HG03060 (cell line): ENCODE results near the gene IBTK.
A peak's percentile ranks its signal among the peaks of the same experiment; 100 is the strongest.
"Not testable (repeated sequence)": the region's sequence is repeated elsewhere in the genome, so short reads cannot be mapped to it uniquely, and the experiment has no call there.

Experiments
- ATAC-seq: cut with Tn5 transposase; IDR thresholded peaks from one replicate; pipeline ENCODE4 v1.9.1; 2021; ENCODE audit warnings: low read depth, moderate number of reproducible peaks; ENCODE audit not compliant: unreplicated experiment

Gene IBTK

GRCh38 chr6:82246802-82247504 lies 591 bp downstream of the IBTK start:
- ATAC-seq: peak; percentile 13

GRCh38 chr6:82246370-82246769 lies 1.2 kb downstream of the IBTK start:
- ATAC-seq: no peak

GRCh38 chr6:82245376-82245775 lies 2.2 kb downstream of the IBTK start:
- no peak for ATAC-seq

DNA sequence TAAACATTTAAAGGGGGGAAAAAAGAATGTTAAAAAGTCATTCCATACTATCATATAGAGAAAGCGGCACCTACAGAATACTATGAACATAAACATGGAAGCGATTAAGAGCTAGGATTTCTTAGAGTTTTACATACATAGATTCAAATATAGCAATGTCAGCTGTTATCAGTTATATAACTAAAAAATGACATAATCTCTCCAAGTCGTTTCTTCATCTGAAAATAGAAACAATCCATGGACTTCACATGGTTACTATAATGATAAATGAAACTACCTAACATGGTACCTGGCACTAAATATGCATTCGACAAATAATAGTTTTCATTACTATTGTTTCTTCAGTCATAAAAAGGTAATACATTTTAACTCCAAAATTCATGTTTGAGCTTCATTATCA lies 3.7 kb downstream of the IBTK start:
- ATAC-seq: no peak

DNA sequence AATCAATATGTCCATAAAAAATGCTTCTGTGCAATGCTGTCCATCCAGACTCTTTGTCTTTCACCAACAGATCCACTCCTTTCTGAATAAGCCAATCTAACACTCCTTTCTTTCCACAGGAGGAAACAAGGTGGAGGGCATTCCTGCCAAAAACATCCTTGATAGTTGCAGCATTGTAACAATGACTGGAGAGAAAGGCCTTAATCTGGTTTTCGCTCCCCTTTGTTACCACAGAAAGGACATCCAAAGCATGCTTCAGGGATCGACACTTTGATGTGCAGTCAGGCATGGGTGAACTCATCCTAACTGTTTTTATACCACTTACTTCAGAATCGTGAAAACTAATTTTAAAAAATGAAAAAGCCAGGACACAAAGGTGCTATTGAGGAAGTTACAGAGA lies 7.4 kb downstream of the IBTK start:
- no peak for ATAC-seq

GRCh38 chr6:82239597-82239996 lies 7.9 kb downstream of the IBTK start:
- no peak for ATAC-seq

GRCh38 chr6:82237013-82237412 lies 10.5 kb downstream of the IBTK start:
- no peak for ATAC-seq

DNA sequence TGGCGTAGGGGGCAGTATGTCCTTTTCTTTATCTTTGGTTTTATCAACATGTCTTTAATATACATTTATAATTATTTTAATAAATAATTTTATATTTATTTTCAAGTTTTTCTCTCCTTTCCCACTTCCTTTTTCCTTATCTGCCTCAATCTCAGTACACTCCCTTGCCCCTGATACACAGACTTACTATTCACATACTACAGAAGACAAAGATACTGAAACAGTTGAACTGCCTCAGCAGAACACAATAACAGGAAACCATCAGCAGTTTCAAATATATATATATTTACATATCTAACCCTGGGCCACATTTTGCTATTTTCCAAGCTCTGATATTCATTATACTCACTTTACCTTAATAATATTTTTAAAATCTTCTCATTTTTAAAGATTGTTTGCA lies 19.8 kb downstream of the IBTK start:
- ATAC-seq: peak; percentile 65

- no peak for ATAC-seq
Measured at GRCh38 chr6:82220167-82220566, 27.4 kb downstream of the IBTK start.

GRCh38 chr6:82217018-82217586 lies 30.4 kb downstream of the IBTK start:
- ATAC-seq: peak; percentile 87

- ATAC-seq: no peak
Measured at GRCh38 chr6:82216549-82216948, 31.0 kb downstream of the IBTK start.

GRCh38 chr6:82211326-82211725 lies 36.2 kb downstream of the IBTK start:
- no peak for ATAC-seq

- no peak for ATAC-seq
Measured at GRCh38 chr6:82208913-82209312, 38.6 kb downstream of the IBTK start.

GRCh38 chr6:82205930-82206392 lies 41.6 kb downstream of the IBTK start:
- no peak for ATAC-seq

GRCh38 chr6:82204020-82204419 lies 43.5 kb downstream of the IBTK start:
- no peak for ATAC-seq

GRCh38 chr6:82197784-82198183 lies 49.8 kb downstream of the IBTK start:
- ATAC-seq: no peak

DNA sequence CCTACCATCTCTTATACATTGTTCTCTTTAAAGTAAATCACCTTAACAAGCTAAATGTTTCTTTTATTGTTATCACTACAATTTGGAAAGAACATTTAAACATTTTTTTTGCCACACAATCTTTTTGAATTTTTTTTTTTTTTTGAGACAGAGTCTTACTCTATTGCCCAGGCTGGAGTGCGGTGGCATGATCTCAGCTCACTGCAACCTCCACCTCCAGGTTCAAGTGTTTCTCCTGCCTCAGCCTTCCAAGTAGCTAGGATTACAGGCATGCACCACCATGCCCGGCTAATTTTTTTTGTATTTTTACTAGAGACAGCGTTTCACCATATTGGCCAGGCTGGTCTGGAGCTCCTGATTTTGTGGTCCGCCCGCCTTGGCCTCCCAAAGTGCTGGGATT lies 50.3 kb downstream of the IBTK start:
- ATAC-seq: not testable (repeated sequence)

- no peak for ATAC-seq
Measured at GRCh38 chr6:82196161-82196560, 51.4 kb downstream of the IBTK start.

DNA sequence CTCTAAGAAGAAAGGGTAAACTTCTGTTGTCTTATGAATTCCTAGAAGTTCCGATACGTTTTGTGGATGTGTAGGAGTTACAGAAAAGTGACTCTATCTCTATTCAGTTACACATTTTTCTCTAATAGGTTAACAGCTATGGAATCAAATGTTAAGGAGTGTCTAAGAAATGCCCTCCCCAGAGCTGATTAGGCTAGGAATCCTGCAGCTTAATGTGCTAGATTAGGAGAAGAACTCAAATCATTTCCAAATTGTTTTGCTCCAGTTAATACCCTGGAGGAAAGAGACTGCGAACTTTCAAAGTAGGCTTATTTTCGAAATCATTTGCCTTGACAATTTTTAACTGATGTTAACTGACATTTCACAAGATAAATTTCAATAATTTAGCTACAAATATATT lies 51.9 kb downstream of the IBTK start:
- ATAC-seq: no peak

- no peak for ATAC-seq
Measured at GRCh38 chr6:82185948-82186535, 61.5 kb downstream of the IBTK start.

DNA sequence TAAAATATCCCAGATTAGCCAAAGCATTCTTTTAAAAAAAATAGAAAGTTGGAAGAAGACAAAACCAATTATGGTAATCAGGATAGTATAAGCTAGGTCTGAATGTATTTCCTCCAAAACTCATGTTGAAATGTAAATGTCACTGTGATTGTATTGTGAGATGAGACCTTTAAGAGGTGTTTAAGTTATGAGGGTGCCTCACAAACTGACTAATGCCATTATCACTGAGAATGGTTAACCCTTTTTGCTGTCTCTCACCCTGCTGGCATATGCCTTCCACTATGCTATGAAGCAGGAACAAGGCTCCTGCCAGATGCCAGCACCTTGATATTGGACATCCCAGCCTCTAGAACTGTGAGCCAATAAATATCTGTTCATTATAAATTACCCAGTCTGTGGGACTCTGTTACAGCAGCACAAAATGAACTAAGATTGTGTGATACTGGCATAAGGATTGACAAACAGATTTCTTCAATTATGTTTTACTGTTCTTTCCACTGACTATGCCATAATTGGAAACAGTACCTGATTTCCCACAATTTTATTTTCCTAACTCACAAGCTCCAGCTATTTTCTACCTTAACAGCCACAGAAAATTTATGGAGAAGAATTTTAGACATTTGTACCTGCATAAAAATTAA lies 63.8 kb downstream of the IBTK start:
- ATAC-seq: no peak

- no peak for ATAC-seq
Measured at GRCh38 chr6:82182756-82183155, 64.8 kb downstream of the IBTK start.
